Measurements from ENCODE around the gene PIWIL4.
"Not testable (repeated sequence)": the region's sequence is repeated elsewhere in the genome, so short reads cannot be mapped to it uniquely, and the experiment has no call there.

PIWIL4 gene

DNA sequence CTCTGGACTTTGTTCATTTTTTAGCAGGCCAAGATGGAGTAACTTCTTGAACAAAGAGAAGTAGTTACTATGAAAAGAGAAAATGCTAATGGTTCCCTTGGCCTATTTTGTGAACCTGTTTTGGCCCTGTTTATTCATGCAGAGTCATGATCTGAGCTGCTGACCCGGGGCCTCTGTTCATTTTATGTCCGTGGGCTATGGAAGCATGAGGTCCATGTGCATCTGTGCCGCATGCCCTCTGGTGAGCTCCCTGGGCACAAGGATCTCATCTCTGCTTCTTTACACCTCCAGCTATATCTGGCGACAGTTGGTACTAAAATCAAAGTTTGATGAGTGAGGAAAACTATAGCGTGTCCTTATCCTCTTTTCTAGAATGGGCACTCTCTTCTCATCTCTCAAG lies 1.0 kb downstream of the PIWIL4 start:
- TF ChIP-seq, protein P1, sequence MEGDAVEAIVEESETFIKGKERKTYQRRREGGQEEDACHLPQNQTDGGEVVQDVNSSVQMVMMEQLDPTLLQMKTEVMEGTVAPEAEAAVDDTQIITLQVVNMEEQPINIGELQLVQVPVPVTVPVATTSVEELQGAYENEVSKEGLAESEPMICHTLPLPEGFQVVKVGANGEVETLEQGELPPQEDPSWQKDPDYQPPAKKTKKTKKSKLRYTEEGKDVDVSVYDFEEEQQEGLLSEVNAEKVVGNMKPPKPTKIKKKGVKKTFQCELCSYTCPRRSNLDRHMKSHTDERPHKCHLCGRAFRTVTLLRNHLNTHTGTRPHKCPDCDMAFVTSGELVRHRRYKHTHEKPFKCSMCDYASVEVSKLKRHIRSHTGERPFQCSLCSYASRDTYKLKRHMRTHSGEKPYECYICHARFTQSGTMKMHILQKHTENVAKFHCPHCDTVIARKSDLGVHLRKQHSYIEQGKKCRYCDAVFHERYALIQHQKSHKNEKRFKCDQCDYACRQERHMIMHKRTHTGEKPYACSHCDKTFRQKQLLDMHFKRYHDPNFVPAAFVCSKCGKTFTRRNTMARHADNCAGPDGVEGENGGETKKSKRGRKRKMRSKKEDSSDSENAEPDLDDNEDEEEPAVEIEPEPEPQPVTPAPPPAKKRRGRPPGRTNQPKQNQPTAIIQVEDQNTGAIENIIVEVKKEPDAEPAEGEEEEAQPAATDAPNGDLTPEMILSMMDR (IDR thresholded peaks at IDR 0.05) = no peak
- Histone ChIP-seq H3K27ac (no peak overlapping the region), H3K9me3 (no peaks in the 10 kb centered on the region), H3K27me3 (no peaks in the 10 kb centered on the region), H3K4me1 (peaks cover 0 to 11% (median under 1%) of the 10 kb centered on the region in 4 donors), H3K36me3 (peaks cover 0 to 5% (median 0%) of the 10 kb centered on the region in 3 donors), H3K4me3 (no peak overlapping the region)
- intact Hi-C loops (cut with DNase I; ENCODE audit: low total_unique reads) = no loop called here
- DNase-seq = no peak

DNA sequence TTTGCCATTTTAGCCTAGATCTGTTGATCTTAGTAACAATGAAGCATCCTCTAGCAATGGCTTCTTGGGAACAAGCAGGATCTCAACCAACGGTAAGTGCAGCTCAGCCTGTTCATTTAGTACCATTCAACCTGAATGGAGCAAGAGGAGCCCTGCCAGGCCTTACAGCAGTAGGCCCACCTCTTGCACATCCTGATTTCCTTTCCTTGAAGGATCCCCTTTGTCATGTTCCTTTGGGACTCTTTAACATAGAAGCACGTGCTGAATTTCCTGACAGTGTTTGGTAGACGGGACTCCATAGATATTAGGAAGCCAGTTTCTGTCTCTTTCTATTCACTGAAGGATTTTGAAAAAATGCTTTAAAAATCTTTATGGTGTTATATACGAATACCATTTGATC lies 1.5 kb downstream of the PIWIL4 start:
- TF ChIP-seq, protein P1 (IDR thresholded peaks at IDR 0.05) = no peak
- peaks cover 0 to 5% (median 0%) of the 10 kb centered on the region in 3 donors for H3K36me3 ChIP-seq
- intact Hi-C loops (cut with DNase I; ENCODE audit: low total_unique reads) = no loop called here

DNA sequence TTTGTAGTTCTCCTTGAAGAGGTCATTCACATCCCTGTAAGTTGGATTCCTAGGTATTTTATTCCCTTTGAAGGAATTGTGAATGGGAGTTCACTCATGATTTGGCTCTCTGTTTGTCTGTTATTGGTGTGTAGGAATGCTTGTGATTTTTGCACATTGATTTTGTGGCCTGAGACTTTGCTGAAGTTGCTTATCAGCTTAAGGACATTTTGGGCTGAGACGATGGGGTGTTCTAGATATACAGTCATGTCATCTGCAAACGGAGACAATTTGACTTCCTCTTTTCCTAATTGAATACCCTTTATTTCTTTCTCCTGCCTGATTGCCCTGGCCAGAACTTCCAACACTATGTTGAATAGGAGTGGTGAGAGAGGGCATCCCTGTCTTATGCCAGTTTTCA lies 5.8 kb downstream of the PIWIL4 start:
- H3K9me3 ChIP-seq; H3K4me3 ChIP-seq; DNase-seq; H3K27me3 ChIP-seq; H3K27ac ChIP-seq; H3K4me1 ChIP-seq; intact Hi-C loops (cut with DNase I; ENCODE audit: low total_unique reads); H3K36me3 ChIP-seq: not testable (repeated sequence)

More for the DNA sequence above, 1.5 kb downstream of the PIWIL4 start:
- Histone ChIP-seq H3K27ac (no peak overlapping the region), H3K9me3 (no peaks in the 10 kb centered on the region), H3K27me3 (no peaks in the 10 kb centered on the region), H3K4me3 (no peak overlapping the region), H3K4me1 (peaks cover 0 to 6% (median 0%) of the 10 kb centered on the region in 4 donors)
- DNase-seq = no peak

DNA sequence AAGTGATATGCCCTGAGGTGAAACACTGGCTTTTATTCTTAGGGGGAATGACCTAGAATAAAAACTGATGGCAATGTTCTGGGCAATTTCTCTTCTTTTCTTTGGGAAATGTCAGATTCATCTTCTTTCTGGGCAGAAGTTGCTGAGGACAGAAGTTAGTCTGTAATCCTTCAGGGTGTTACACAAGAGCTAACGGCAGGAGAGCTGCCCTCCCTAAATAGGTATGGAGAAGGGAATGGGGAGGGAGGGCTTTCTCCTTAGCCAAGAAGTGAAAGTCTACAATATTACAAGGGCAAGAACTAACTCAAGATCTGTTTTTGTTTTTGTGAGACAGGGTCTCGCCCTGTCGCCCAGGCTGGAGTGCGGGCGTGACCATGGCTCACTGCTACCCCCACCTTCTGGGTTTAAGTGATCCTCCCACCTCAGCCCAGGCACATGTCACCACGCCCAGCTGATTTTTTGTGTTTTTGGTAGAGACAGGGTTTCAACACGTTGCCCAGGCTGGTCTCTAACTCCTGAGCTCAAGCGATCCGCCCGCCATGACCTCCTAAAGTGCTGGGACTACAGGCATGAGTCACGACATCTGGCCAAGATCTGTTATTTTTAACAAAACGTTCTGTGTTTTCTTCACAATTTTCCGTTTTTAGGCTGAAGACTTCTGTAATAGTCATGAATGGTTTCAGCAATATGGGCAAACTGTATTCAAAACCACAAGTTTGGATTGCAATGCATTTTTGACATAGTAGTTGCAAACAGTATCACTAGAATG lies 7.2 kb downstream of the PIWIL4 start:
- no peaks in the 10 kb centered on the region for H3K36me3 ChIP-seq
- intact Hi-C loops (cut with DNase I; ENCODE audit: low total_unique reads) = no loop called here
- H3K4me1 ChIP-seq = no peaks in the 10 kb centered on the region
- H3K4me3 ChIP-seq = no peak overlapping the region
- no peaks in the 10 kb centered on the region for H3K27me3 ChIP-seq
- no peaks in the 10 kb centered on the region for H3K9me3 ChIP-seq
- TF ChIP-seq, protein P1 (IDR thresholded peaks at IDR 0.05) = no peak
- no peak for DNase-seq
- peak overlapping the region in 1 of 2 donors; percentile 25 for H3K27ac ChIP-seq

DNA sequence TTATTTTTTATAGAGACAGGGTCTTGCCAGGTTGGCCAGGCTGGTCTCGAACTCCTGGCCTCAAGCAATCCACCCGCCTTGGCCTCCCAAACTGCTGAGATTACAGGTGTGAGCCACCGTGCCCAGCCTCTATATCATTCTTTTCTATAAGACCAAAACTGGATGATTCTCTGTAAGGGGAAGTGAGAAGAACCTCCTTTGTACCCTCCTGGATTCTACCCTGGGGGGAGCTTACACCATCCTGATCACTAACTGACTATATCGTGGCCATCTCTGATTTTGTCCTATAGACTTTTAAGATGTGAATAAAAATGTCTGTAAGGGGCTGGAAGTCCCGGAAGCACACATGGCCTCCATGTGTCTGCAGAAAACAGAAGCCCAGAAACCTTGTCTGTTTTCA lies 9.1 kb downstream of the PIWIL4 start:
- H3K9me3 ChIP-seq = no peaks in the 10 kb centered on the region
- TF ChIP-seq, protein P1 (IDR thresholded peaks at IDR 0.05) = no peak
- DNase-seq = no peak
- H3K36me3 ChIP-seq = no peaks in the 10 kb centered on the region
- H3K4me1 ChIP-seq = no peaks in the 10 kb centered on the region
- H3K27ac ChIP-seq = no peak overlapping the region
- intact Hi-C loops (cut with DNase I; ENCODE audit: low total_unique reads) = no loop called here
- H3K4me3 ChIP-seq = no peak overlapping the region
- H3K27me3 ChIP-seq = no peaks in the 10 kb centered on the region

DNA sequence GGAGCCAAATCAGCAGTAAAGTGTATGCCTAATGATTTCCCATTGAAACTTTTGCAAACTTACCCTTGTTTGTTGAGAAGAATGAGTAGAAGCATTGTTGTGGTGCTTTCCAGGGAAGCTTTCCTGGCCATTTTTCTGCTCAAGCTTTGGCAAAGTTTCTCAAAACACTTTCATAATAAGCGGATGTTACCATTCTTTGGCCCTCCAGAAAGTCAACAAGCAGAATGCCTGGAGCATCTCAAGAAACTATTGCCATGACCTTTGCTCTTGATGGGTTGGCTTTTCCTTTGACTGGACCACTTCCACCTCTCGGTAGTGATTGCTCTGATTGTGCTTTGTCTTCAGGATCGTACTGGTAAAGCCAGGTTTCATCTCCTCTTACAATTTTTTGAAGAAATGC lies 10.7 kb downstream of the PIWIL4 start:
- DNase-seq = no peak
- Histone ChIP-seq H3K36me3 (no peaks in the 10 kb centered on the region), H3K27ac (no peak overlapping the region), H3K9me3 (no peaks in the 10 kb centered on the region), H3K4me3 (no peak overlapping the region), H3K4me1 (no peaks in the 10 kb centered on the region), H3K27me3 (no peaks in the 10 kb centered on the region)
- intact Hi-C loops (cut with DNase I; ENCODE audit: low total_unique reads) = no loop called here
- TF ChIP-seq, protein P1 (IDR thresholded peaks at IDR 0.05) = no peak

Data from tibial artery (tissue), 4 donors.